HCT116 (cell line): ENCODE data around the gene CCDC148.

Experiments used
- EGR1 ChIP-seq: IDR thresholded peaks from 2 replicates; pipeline ENCODE4 v1.6.1; 2012; ENCODE audit warnings: low read depth
- EZH2 ChIP-seq: fragments of 200-600 bp; sonication (generic); IDR thresholded peaks from 2 replicates; pipeline ENCODE4 v1.6.1; 2017; ENCODE audit warnings: antibody characterized with exemption, mixed run types
- EZH2phosphoT487 ChIP-seq: fragments of 200-600 bp; IDR thresholded peaks from 2 replicates; pipeline ENCODE4 v1.6.1; 2018; ENCODE audit warnings: antibody characterized with exemption, borderline replicate concordance
- JUND ChIP-seq: IDR thresholded peaks from 2 replicates; pipeline ENCODE4 v1.6.1; 2012
- POLR2A ChIP-seq: IDR thresholded peaks from 2 replicates; pipeline ENCODE4 v1.7.0; 2011; ENCODE audit warnings: borderline replicate concordance; ENCODE audit not compliant: insufficient read depth, insufficient read length; ENCODE audit errors: extremely low read depth
- POLR2AphosphoS5 ChIP-seq: IDR thresholded peaks from 2 replicates; pipeline ENCODE4 v1.6.1; 2011; ENCODE audit warnings: mild to moderate bottlenecking, low read depth, low read length, moderate library complexity
- RAD21 ChIP-seq: IDR thresholded peaks from 2 replicates; pipeline ENCODE4 v1.6.1; 2012; ENCODE audit warnings: low read depth, mild to moderate bottlenecking
- SRF ChIP-seq: IDR thresholded peaks from 2 replicates; pipeline ENCODE4 v1.6.1; 2012; ENCODE audit warnings: low read depth
- TCF7L2 ChIP-seq: IDR thresholded peaks from 2 replicates; pipeline ENCODE4 v1.7.0; 2011; ENCODE audit warnings: borderline replicate concordance, inconsistent platforms; ENCODE audit not compliant: insufficient read depth, insufficient read length; ENCODE audit errors: extremely low read depth
- YY1 ChIP-seq: IDR thresholded peaks from 2 replicates; pipeline ENCODE4 v1.6.1; 2011; ENCODE audit warnings: low read length, low read depth, moderate library complexity, mild to moderate bottlenecking; ENCODE audit not compliant: insufficient replicate concordance; ENCODE audit errors: extremely low read depth
- TF ChIP-seq, protein P1 (sequence below), 3 experiments: fragments of 200-600 bp in 1 of 3; sonication (generic) in 1 of 3; IDR thresholded peaks in 2 of 3; conservative IDR thresholded peaks in 1 of 3; 2 replicates each; pipeline ENCODE4 v1.5.1; 2012 to 2017; ENCODE audit warnings: low read depth in 2 of 3, low read length in 2 of 3, antibody characterized with exemption in 1 of 3, borderline replicate concordance in 1 of 3, control low read depth in 1 of 3, mild to moderate bottlenecking in 1 of 3, mixed read lengths in 1 of 3, mixed run types in 1 of 3, moderate library complexity in 1 of 3; ENCODE audit not compliant: insufficient read depth in 1 of 3
- TF ChIP-seq, protein P2 (sequence below): IDR thresholded peaks from 2 replicates; pipeline ENCODE4 v1.6.1; 2012; ENCODE audit warnings: low read depth
- TF ChIP-seq, protein P3 (sequence below): IDR thresholded peaks from 2 replicates; pipeline ENCODE4 v1.6.1; 2012

DNA sequence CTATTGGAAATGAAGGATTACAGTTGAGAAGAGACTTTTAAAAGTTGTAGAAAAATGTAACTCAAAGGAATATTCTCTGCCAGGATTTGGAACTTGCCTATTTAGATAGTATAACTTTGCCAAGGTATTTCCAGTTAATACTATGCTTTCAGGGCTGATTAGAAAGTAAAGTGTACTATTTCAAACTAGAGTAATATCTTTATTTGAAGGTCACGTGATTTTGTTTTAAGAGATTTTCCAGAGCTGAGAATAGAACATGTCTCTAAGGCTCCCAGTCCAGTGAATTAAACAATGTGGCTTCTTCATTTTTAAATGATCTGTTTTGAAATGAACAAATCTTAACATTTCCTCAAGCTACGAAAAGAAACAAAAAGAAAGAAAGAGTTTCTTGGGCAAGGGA lies 53.9 kb downstream of the CCDC148 start:
- TF ChIP-seq EZH2 = no peak
- TF ChIP-seq RAD21 = no peak
- TF ChIP-seq POLR2AphosphoS5 = no peak
- no peak for TF ChIP-seq POLR2A
- no peak for TF ChIP-seq EZH2phosphoT487
- TF ChIP-seq, protein P1, sequence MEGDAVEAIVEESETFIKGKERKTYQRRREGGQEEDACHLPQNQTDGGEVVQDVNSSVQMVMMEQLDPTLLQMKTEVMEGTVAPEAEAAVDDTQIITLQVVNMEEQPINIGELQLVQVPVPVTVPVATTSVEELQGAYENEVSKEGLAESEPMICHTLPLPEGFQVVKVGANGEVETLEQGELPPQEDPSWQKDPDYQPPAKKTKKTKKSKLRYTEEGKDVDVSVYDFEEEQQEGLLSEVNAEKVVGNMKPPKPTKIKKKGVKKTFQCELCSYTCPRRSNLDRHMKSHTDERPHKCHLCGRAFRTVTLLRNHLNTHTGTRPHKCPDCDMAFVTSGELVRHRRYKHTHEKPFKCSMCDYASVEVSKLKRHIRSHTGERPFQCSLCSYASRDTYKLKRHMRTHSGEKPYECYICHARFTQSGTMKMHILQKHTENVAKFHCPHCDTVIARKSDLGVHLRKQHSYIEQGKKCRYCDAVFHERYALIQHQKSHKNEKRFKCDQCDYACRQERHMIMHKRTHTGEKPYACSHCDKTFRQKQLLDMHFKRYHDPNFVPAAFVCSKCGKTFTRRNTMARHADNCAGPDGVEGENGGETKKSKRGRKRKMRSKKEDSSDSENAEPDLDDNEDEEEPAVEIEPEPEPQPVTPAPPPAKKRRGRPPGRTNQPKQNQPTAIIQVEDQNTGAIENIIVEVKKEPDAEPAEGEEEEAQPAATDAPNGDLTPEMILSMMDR (IDR thresholded peaks at IDR 0.05 in 2 of 3, conservative IDR thresholded peaks at IDR 0.05 in 1 of 3; ENCODE audit: borderline replicate concordance in 1 of 3, insufficient read depth in 1 of 3, low read depth in 2 of 3, low read length in 2 of 3) = no peak
- TF ChIP-seq, protein P2, sequence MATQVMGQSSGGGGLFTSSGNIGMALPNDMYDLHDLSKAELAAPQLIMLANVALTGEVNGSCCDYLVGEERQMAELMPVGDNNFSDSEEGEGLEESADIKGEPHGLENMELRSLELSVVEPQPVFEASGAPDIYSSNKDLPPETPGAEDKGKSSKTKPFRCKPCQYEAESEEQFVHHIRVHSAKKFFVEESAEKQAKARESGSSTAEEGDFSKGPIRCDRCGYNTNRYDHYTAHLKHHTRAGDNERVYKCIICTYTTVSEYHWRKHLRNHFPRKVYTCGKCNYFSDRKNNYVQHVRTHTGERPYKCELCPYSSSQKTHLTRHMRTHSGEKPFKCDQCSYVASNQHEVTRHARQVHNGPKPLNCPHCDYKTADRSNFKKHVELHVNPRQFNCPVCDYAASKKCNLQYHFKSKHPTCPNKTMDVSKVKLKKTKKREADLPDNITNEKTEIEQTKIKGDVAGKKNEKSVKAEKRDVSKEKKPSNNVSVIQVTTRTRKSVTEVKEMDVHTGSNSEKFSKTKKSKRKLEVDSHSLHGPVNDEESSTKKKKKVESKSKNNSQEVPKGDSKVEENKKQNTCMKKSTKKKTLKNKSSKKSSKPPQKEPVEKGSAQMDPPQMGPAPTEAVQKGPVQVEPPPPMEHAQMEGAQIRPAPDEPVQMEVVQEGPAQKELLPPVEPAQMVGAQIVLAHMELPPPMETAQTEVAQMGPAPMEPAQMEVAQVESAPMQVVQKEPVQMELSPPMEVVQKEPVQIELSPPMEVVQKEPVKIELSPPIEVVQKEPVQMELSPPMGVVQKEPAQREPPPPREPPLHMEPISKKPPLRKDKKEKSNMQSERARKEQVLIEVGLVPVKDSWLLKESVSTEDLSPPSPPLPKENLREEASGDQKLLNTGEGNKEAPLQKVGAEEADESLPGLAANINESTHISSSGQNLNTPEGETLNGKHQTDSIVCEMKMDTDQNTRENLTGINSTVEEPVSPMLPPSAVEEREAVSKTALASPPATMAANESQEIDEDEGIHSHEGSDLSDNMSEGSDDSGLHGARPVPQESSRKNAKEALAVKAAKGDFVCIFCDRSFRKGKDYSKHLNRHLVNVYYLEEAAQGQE = no peak
- no peak for TF ChIP-seq TCF7L2
- no peak for TF ChIP-seq EGR1
- TF ChIP-seq YY1 = no peak
- TF ChIP-seq, protein P3, sequence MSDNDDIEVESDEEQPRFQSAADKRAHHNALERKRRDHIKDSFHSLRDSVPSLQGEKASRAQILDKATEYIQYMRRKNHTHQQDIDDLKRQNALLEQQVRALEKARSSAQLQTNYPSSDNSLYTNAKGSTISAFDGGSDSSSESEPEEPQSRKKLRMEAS = no peak
- no peak for TF ChIP-seq SRF
- TF ChIP-seq JUND = no peak
